Ectodermal cell (in vitro differentiated cells): Measurements from ENCODE around the gene FAHD2A.

Source experiments
- H3K27ac ChIP-seq: 2 replicates; pipeline ENCODE4 v1.7.0; 2013; ENCODE audit warnings: mild to moderate bottlenecking, low read depth, low read length; ENCODE audit not compliant: insufficient read depth, poor library complexity, severe bottlenecking
- H3K27me3 ChIP-seq: 2 replicates; pipeline ENCODE4 v1.7.0; 2013; ENCODE audit warnings: mild to moderate bottlenecking, low read length; ENCODE audit not compliant: insufficient read depth, control insufficient read depth, poor library complexity, severe bottlenecking
- H3K36me3 ChIP-seq: one replicate; pipeline ENCODE4 v1.7.0; 2013; ENCODE audit warnings: low read length; ENCODE audit not compliant: control insufficient read depth, insufficient read depth
- H3K4me1 ChIP-seq: one replicate; pipeline ENCODE4 v1.7.0; 2013; ENCODE audit warnings: low read length; ENCODE audit not compliant: control insufficient read depth, insufficient read depth
- H3K4me3 ChIP-seq: 2 replicates; pipeline ENCODE4 v1.7.0; 2013; ENCODE audit warnings: low read depth, low read length, control low read depth; ENCODE audit not compliant: insufficient read depth
- H3K9me3 ChIP-seq: 2 replicates; pipeline ENCODE4 v1.7.0; 2013; ENCODE audit warnings: mild to moderate bottlenecking, low read length, moderate library complexity; ENCODE audit not compliant: control insufficient read depth
- WGBS, 2 experiments: methylation state at CpG; one replicate each; pipeline ENCODE4 v1.1.7; 2013; ENCODE audit warnings: missing lambda C conversion rate in 2 of 2; 5-methylcytosine and 5-hydroxymethylcytosine counted together

FAHD2A gene

DNA sequence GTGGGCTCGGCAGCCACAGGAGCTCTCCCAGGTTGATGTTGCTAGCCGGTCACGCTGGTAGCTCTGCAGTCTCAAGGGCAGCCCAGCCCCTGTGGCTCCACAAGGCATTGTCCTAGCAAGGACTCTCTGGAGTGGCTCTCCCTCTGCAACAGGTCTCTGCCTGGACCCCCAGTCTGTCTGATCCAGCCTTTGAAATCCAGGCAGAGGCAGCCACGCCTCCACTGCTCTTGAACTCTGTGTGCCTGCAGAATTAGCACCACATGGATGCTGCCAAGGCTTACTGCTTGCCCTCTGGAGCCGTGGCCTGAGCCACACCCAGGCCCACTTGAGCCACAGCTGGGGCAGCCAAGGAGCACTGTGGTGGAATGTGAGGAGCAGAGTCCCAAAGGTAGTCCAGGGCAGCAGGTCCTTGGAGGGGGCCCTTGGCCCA lies 43.0 kb upstream of the FAHD2A start:
- H3K36me3 ChIP-seq, result no peaks in the 10 kb centered on the region
- no peaks in the 10 kb centered on the region for H3K27me3 ChIP-seq
- H3K9me3 ChIP-seq, result no peaks in the 10 kb centered on the region
- 78 to 81% methylated on average over 5 of the region's 5 CpGs for WGBS, 2 experiments
- H3K27ac ChIP-seq, result no peak overlapping the region
- H3K4me3 ChIP-seq, result no peak overlapping the region
- no peaks in the 10 kb centered on the region for H3K4me1 ChIP-seq

DNA sequence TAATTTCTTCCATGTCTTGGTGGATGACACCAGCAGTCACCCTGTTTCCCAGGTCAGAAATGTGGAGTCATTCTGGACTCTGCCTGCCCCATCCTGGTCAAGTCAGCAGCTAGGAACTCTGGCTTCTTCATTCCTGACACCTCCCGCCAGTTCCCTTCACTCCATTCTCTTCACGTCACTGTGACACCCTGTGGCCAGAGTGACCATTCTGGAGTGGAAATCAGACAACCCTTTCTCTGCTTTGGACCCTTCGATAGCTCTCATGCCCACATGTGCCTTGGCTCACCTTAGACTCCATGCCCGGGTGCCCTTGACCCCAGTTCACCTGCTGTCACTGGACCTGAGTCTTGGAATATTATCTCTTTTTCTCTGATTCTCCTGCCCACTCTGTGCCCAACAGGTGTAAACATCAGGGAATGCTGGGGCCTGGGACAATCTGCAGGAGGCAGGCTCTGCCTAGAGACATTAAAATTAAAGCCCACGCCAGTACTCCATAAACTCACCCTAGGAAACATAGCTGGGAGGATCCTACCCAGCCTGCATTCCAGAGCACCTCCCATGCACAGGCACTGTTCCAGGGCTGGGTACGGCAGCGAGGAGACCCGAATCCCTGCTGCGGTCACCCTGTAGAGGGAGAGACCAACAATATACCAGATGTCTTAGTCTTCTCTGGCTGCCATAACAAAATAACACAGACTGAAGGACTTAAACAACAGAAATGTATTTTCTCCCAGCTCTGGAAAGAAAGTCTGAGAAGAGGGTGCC lies 41.1 kb upstream of the FAHD2A start:
- 87 to 88% methylated on average over 9 of the region's 9 CpGs for WGBS, 2 experiments
- Histone ChIP-seq H3K9me3 (no peaks in the 10 kb centered on the region), H3K36me3 (no peaks in the 10 kb centered on the region), H3K27me3 (no peaks in the 10 kb centered on the region), H3K4me1 (no peaks in the 10 kb centered on the region), H3K27ac (no peak overlapping the region), H3K4me3 (no peak overlapping the region)

DNA sequence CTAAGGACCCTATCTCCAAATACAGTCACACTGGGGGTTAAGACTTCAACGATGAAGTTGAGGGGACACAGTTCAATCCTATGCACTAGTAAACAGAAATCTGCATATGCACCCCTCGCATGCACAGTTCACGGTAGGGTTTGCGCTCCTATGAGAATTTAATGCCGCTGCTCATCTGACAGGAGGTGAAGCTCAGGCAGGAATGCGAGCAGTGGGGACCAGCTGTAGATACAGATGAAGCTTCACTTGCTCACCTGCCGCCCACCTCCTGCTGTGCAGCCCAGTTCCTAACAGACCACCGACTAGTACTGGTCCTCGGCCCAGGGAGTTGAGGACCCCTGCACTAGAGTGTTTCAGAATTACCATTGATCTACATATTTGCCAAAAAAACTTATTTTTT lies 40.0 kb upstream of the FAHD2A start:
- H3K27me3 ChIP-seq, result no peaks in the 10 kb centered on the region
- no peak overlapping the region for H3K4me3 ChIP-seq
- no peak overlapping the region for H3K27ac ChIP-seq
- 88 to 90% methylated on average over 9 of the region's 9 CpGs for WGBS, 2 experiments
- H3K9me3 ChIP-seq, result no peaks in the 10 kb centered on the region
- no peaks in the 10 kb centered on the region for H3K4me1 ChIP-seq
- H3K36me3 ChIP-seq, result no peaks in the 10 kb centered on the region

DNA sequence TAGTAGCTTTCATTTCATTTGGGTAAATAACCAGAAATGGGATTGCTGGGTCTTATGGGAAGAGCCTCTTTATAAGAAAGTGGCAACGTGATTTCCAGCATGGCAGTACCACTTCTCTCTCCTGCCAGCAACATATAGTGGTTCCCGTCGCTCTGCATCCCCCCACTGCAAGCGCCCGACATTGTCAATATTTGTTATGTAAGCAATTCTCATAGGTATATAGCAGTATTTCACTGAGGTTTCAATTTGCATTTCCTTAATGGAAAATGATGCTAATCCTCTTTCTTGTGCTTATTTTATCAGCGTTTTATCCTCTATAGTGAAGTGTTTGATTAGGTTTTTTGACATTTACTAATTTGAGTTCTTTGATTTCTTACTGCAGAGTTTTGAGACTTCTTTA lies 36.0 kb upstream of the FAHD2A start:
- 52 to 86% methylated on average over 3 to 6 of the region's 6 CpGs for WGBS, 2 experiments
- H3K36me3 ChIP-seq, result no peaks in the 10 kb centered on the region
- H3K4me3 ChIP-seq, result no peak overlapping the region
- H3K9me3 ChIP-seq, result no peaks in the 10 kb centered on the region
- H3K27ac ChIP-seq, result no peak overlapping the region
- no peaks in the 10 kb centered on the region for H3K27me3 ChIP-seq
- no peaks in the 10 kb centered on the region for H3K4me1 ChIP-seq

DNA sequence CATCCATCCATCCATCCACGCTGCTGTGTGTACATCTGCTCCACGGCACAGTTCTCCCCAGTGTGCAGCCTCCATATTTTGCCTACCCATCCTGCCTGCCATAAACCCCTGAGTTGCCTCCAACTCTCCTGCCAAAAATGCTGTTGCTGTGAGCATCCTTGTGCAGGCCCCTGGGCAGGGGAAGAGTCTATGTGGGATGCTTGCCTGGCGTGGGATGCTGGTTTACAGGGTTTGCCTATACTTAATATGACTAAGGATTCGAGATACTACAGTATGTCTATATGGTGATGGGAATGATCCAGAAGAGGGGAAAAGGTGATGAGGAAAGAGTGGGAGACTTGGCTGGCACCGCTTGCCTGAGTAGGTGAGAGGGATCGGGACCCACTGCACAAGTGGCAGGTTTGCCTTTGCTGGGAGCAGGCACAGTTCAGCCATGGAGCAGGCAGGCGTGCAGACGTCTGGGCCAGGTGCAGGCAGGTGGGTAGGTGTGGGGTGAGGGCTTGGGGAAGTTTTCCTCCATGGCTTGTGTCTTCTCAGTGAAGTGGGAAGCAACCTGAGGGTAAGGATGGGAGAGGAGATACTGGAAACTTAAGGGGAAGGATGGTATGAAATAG lies 30.2 kb upstream of the FAHD2A start:
- Histone ChIP-seq H3K9me3 (no peaks in the 10 kb centered on the region), H3K27me3 (no peaks in the 10 kb centered on the region), H3K36me3 (no peaks in the 10 kb centered on the region), H3K27ac (no peak overlapping the region), H3K4me3 (no peak overlapping the region), H3K4me1 (peaks cover 8% of the 10 kb centered on the region)
- 93 to 94% methylated on average over 8 of the region's 8 CpGs for WGBS, 2 experiments

DNA sequence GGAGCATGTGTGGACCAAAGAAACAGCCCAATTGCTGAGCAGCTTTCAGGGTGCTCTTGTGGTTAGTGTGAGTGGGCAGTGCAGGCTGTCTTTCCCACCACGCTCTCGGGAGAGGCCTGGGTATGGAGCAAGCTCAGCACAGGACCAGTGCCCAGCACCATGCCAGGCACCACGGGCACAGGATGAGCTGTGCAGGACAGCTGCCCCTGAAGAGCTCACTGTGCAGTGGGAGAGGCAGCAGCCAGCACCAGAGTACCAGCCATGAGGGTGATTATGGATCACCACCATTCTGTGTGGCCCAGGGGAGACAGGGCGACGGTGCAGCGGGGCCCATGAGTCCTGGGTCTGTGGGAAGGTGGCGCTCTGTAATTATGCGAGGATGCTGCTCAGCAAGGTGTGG lies 29.7 kb upstream of the FAHD2A start:
- Histone ChIP-seq H3K27ac (no peak overlapping the region), H3K27me3 (no peaks in the 10 kb centered on the region), H3K9me3 (no peaks in the 10 kb centered on the region), H3K36me3 (no peaks in the 10 kb centered on the region), H3K4me1 (peaks cover 8% of the 10 kb centered on the region), H3K4me3 (no peak overlapping the region)
- WGBS, 2 experiments, result 92 to 93% methylated on average over 8 of the region's 8 CpGs

DNA sequence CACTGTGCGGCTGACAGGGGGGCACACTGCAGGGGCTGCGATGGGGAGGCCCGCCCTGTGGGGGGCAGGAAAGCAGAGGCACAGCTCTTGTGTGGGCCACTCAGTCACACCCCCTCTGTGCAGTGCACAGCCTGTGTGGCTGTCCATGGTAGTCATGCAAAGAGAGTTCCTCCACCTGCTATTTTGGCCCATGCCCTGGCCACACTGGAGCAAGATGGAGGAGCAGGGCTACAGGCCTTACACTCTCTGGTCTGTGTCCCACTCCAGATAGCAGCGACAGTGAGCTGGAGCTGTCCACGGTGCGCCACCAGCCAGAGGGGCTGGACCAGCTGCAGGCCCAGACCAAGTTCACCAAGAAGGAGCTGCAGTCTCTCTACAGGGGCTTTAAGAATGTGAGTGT lies 28.5 kb upstream of the FAHD2A start:
- no peaks in the 10 kb centered on the region for H3K27me3 ChIP-seq
- H3K27ac ChIP-seq, result no peak overlapping the region
- H3K4me1 ChIP-seq, result peaks cover 8% of the 10 kb centered on the region
- no peak overlapping the region for H3K4me3 ChIP-seq
- WGBS, 2 experiments, result 90 to 94% methylated on average over 6 of the region's 6 CpGs
- no peaks in the 10 kb centered on the region for H3K36me3 ChIP-seq
- no peaks in the 10 kb centered on the region for H3K9me3 ChIP-seq

DNA sequence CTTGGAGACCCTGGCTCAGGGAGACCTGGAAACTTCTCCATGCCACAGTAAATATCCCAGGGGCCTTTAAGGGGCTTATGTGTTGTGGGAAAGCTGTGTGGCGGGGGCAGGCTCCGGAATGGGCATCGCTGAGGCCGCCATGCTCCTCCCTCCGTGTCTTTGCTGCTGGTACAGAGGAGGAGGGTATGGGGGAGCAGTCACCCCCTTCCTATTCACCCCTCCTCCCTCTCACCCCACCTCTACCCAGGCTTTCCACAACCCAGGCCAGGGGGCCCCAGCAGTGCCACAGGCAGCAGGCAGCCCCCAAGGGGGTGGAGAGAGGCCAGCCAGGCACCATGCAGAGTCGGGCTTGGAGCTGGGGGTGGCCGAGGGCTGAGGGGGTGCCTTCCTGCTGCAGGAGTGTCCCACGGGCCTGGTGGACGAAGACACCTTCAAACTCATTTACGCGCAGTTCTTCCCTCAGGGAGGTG lies 28.0 kb upstream of the FAHD2A start:
- no peaks in the 10 kb centered on the region for H3K9me3 ChIP-seq
- peaks cover 11% of the 10 kb centered on the region for H3K4me1 ChIP-seq
- no peak overlapping the region for H3K4me3 ChIP-seq
- H3K27me3 ChIP-seq, result no peaks in the 10 kb centered on the region
- H3K27ac ChIP-seq, result no peak overlapping the region
- 91 to 96% methylated on average over 9 to 11 of the region's 11 CpGs for WGBS, 2 experiments
- no peaks in the 10 kb centered on the region for H3K36me3 ChIP-seq

DNA sequence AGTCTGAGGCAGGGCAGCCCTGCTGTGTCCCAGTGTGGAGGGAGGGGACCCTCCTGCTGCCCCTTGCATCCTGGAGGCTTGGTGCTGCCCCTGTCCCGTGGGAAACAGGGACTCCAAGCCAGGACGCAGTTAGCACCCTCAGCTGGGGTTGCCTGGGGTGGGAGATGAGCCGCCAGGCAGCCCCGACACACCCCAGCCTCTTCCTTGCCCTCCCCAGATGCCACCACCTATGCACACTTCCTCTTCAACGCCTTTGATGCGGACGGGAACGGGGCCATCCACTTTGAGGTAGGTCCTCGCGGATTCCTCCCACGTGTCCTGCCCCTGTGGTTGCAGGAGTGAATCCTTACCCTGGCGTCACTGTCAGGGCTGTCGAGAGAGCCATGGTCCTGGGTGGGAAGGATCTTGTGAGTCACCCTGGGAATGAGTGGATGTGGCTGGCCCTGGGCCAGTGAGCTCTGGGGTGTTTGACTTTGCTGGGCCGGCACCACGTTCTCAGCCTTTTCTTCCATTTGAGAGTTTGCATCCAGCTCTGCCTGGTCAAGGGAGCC lies 27.5 kb upstream of the FAHD2A start:
- WGBS, 2 experiments, result 89 to 91% methylated on average over 15 of the region's 15 CpGs
- H3K36me3 ChIP-seq, result no peaks in the 10 kb centered on the region
- no peaks in the 10 kb centered on the region for H3K27me3 ChIP-seq
- peaks cover 15% of the 10 kb centered on the region for H3K4me1 ChIP-seq
- H3K27ac ChIP-seq, result no peak overlapping the region
- no peaks in the 10 kb centered on the region for H3K9me3 ChIP-seq
- H3K4me3 ChIP-seq, result no peak overlapping the region

DNA sequence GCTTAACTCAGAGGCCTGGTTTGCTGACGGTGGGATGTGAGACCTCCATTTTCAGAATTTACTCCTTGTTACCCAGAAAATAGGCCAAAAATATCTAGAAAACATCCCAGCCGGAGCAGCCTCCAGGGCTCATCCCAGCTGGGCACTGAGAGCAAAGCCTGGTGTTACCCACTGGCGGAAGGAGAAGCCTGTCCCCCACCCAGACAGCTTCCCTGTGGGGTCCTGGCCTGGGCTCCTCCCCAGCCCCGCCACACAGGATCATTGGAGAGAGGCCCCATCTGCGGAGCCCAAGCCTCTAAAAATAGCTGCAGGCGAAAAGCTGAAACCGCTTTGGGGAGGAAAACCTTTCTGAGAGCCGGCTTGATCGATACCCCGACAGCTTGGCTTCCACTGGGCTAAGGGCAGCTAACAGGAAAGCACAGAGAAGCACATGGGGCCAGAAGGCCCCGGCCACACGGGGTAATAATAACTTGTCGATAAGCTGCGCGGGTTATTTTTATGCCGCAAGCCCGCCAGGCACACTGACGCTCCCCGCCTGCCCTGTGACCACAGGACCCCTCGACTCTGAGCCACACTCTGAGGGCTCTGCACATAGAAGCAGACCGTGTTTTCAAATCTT lies 26.9 kb upstream of the FAHD2A start:
- Histone ChIP-seq H3K9me3 (no peaks in the 10 kb centered on the region), H3K27ac (no peak overlapping the region), H3K36me3 (no peaks in the 10 kb centered on the region), H3K27me3 (no peaks in the 10 kb centered on the region), H3K4me3 (no peak overlapping the region), H3K4me1 (peaks cover 15% of the 10 kb centered on the region)
- 84 to 87% methylated on average over 21 of the region's 21 CpGs for WGBS, 2 experiments
